Keratinocyte (primary cell): ENCODE data around the gene NR3C2. TPM values are rescaled to one million over a fixed set of nuclear protein-coding genes. Genes with fewer than 3 reads are reported as not detected.

Experiments
- DNase-seq: peaks from one replicate; pipeline ENCODE4 v3.0.0-alpha.2; 2011; ENCODE audit warnings: low read depth, missing footprints, low spot score
- FAIRE-seq: peaks from 2 replicates; lab custom pipeline; 2011; peaks lifted over from hg19 to GRCh38; lab: Jason Lieb, UNC
- H2AFZ ChIP-seq: 2 replicates; pipeline ENCODE4 v1.6.0; 2012; ENCODE audit warnings: low read length, control low read depth, inconsistent platforms; ENCODE audit not compliant: control insufficient read depth
- H3K27ac ChIP-seq: 2 replicates; pipeline ENCODE4 v1.5.1; 2011; ENCODE audit warnings: low read length; ENCODE audit not compliant: control insufficient read depth, insufficient read depth
- H3K27me3 ChIP-seq: 3 replicates; pipeline ENCODE4 v1.6.0; 2011; ENCODE audit warnings: low read length; ENCODE audit not compliant: control insufficient read depth, insufficient read depth; ENCODE audit errors: extremely low read depth
- H3K36me3 ChIP-seq, 2 experiments: 2 replicates in 1 of 2; 3 replicates in 1 of 2; pipeline ENCODE4 v1.5.1; 2011; ENCODE audit warnings: low read length in 2 of 2, mild to moderate bottlenecking in 1 of 2; ENCODE audit not compliant: control insufficient read depth in 2 of 2, insufficient read depth in 2 of 2; ENCODE audit errors: extremely low read depth in 1 of 2
- H3K4me1 ChIP-seq: 3 replicates; pipeline ENCODE4 v1.5.1; 2011; ENCODE audit warnings: low read length; ENCODE audit not compliant: control insufficient read depth, insufficient read depth; ENCODE audit errors: extremely low read depth
- H3K4me2 ChIP-seq: 3 replicates; pipeline ENCODE4 v1.6.0; 2011; ENCODE audit warnings: low read depth, low read length; ENCODE audit not compliant: control insufficient read depth, insufficient read depth; ENCODE audit errors: extremely low read depth
- H3K4me3 ChIP-seq, 3 experiments: fragments of 200-600 bp in 1 of 3; sonication (generic) in 1 of 3; 2 replicates in 2 of 3; 3 replicates in 1 of 3; pipeline ENCODE4 v1.5.1; 2011 to 2016; ENCODE audit warnings: low read length in 3 of 3, mild to moderate bottlenecking in 3 of 3, control low read depth in 2 of 3, inconsistent platforms in 1 of 3, low read depth in 1 of 3, mixed read lengths in 1 of 3, mixed run types in 1 of 3, moderate library complexity in 1 of 3; ENCODE audit not compliant: control insufficient read depth in 2 of 3, insufficient read depth in 2 of 3; ENCODE audit errors: extremely low read depth in 1 of 3
- H3K79me2 ChIP-seq: 2 replicates; pipeline ENCODE4 v1.6.0; 2012; ENCODE audit warnings: low read length; ENCODE audit not compliant: control insufficient read depth, insufficient read depth
- H3K9ac ChIP-seq: 3 replicates; pipeline ENCODE4 v1.6.0; 2011; ENCODE audit warnings: low read length; ENCODE audit not compliant: control insufficient read depth, insufficient read depth; ENCODE audit errors: extremely low read depth
- H3K9me1 ChIP-seq: 3 replicates; pipeline ENCODE4 v1.6.0; 2011; ENCODE audit warnings: low read length; ENCODE audit not compliant: control insufficient read depth, insufficient read depth; ENCODE audit errors: extremely low read depth
- H3K9me3 ChIP-seq: 2 replicates; pipeline ENCODE4 v1.5.1; 2012; ENCODE audit warnings: low read depth, low read length; ENCODE audit not compliant: control insufficient read depth
- H4K20me1 ChIP-seq: 3 replicates; pipeline ENCODE4 v1.6.0; 2011; ENCODE audit warnings: low read length; ENCODE audit not compliant: control insufficient read depth, insufficient read depth; ENCODE audit errors: extremely low read depth
- EZH2 ChIP-seq: IDR thresholded peaks from one replicate; pipeline ENCODE4 v1.6.1; 2012; ENCODE audit warnings: inconsistent platforms, mild to moderate bottlenecking, low read length, moderate library complexity
- dilution Hi-C: fragments of 300-500 bp; cut with MboI; formaldehyde crosslinking; loops from one replicate; pipeline ENCODE4 v1.7.0; 2020; ENCODE audit warnings: low sequenced_read_pairs; ENCODE audit not compliant: extremely low pct_ligation_motif_present
- polyA plus RNA-seq, 5 experiments: library from polyadenylated mRNA; depleted of rRNA in 3 of 5; stranded (reverse) in 3 of 5; stranded (forward) in 1 of 5; unstranded in 1 of 5; fragments of >200 nt; gene quantifications; 1 replicate in 1 of 5; 2 replicates in 3 of 5; 3 replicates in 1 of 5; pipeline versions ENCODE4 v1.2.1 to v1.2.3, GENCODE V29; 2011 to 2012; ENCODE audit warnings: missing spikeins in 2 of 5, low read depth in 1 of 5, low replicate concordance in 1 of 5
- TF ChIP-seq, protein P1 (sequence below), 3 experiments: IDR thresholded peaks in 1 of 3; conservative IDR thresholded peaks in 1 of 3; optimal IDR thresholded peaks in 1 of 3; 2 replicates in 2 of 3; 3 replicates in 1 of 3; pipeline versions ENCODE3 to v1.5.1; 2011; ENCODE audit warnings: low read length in 3 of 3, mild to moderate bottlenecking in 3 of 3, moderate library complexity in 2 of 3, control low read depth in 1 of 3, inconsistent platforms in 1 of 3; ENCODE audit not compliant: insufficient read depth in 2 of 3; ENCODE audit errors: extremely low read depth in 1 of 3

The NR3C2 gene
- polyA plus RNA-seq, 1 donor (not counting 4 experiments of a cell fraction or from before 2014, with no cell fraction given) = 1.5 TPM

DNA sequence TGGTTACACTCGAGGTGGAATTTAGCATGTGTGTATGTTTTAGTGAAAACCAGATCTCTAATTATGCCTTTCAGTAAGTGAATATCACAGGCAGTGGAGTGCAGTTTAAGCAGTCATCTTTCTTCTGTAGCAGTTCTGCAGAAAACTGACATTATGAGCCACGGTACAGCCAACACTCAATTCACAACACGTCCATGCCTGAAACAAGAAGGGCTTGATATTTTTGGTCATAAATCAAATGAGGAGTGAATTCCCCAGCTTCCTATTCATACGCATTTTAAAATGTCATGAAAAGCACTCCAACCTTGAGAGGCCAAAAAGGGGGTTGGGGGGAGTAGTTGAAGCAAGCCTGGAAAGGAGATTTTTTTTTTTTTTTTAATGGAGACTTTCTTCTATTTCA, 393.6 kb downstream of the NR3C2 start:
- Histone ChIP-seq H2AFZ (no peak overlapping the region), H3K27me3 (no peaks in the 10 kb centered on the region), H3K4me1 (no peaks in the 10 kb centered on the region), H3K4me2 (no peak overlapping the region), H3K27ac (no peak overlapping the region), H3K9me1 (peaks cover 3% of the 10 kb centered on the region), H3K9me3 (no peaks in the 10 kb centered on the region), H3K36me3 (peaks cover 0 to 6% of the 10 kb centered on the region in 2 experiments), H4K20me1 (no peaks in the 10 kb centered on the region), H3K4me3 (no peak overlapping the region), H3K79me2 (no peaks in the 10 kb centered on the region), H3K9ac (no peak overlapping the region)
- DNase-seq (no peak), FAIRE-seq (no peak)
- TF ChIP-seq EZH2 = no peak
- TF ChIP-seq, protein P1, sequence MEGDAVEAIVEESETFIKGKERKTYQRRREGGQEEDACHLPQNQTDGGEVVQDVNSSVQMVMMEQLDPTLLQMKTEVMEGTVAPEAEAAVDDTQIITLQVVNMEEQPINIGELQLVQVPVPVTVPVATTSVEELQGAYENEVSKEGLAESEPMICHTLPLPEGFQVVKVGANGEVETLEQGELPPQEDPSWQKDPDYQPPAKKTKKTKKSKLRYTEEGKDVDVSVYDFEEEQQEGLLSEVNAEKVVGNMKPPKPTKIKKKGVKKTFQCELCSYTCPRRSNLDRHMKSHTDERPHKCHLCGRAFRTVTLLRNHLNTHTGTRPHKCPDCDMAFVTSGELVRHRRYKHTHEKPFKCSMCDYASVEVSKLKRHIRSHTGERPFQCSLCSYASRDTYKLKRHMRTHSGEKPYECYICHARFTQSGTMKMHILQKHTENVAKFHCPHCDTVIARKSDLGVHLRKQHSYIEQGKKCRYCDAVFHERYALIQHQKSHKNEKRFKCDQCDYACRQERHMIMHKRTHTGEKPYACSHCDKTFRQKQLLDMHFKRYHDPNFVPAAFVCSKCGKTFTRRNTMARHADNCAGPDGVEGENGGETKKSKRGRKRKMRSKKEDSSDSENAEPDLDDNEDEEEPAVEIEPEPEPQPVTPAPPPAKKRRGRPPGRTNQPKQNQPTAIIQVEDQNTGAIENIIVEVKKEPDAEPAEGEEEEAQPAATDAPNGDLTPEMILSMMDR (optimal IDR thresholded peaks at IDR 0.05 in 1 of 3, IDR thresholded peaks at IDR 0.05 in 1 of 3, conservative IDR thresholded peaks at IDR 0.05 in 1 of 3; ENCODE audit: extremely low read depth in 1 of 3, insufficient read depth in 2 of 3, low read length in 3 of 3) = no peak
- dilution Hi-C loops = no loop called here

DNA sequence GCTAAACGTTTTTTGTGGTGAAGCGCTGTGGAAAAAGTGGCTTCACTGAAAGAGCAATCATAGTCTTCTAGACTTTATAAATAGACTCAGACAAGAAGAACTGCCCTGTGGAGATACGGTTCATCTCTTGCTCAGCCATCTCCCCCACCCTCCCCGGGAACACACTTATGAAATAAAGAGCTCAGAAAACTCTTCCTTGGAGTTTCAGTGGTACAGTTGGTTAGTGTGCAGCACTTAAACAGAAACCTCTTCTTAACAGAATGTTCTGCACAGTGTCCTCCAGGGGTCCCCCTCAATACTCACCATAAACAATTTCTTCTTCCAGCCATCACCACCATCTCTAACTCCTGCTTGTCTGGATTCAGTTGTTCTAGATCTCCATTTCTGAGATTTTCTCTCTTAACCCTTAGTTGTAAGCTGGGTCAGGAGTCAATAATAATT, 397.3 kb downstream of the NR3C2 start:
- no peak for FAIRE-seq

More for the DNA sequence above, 397.3 kb downstream of the NR3C2 start:
- Histone ChIP-seq H2AFZ (no peak overlapping the region), H3K4me2 (no peak overlapping the region), H3K4me3 (no peak overlapping the region), H3K4me1 (no peaks in the 10 kb centered on the region), H4K20me1 (no peaks in the 10 kb centered on the region), H3K27ac (no peak overlapping the region), H3K27me3 (no peaks in the 10 kb centered on the region), H3K9me3 (no peaks in the 10 kb centered on the region), H3K36me3 (peaks cover 0 to 3% of the 10 kb centered on the region in 2 experiments), H3K79me2 (no peaks in the 10 kb centered on the region), H3K9ac (no peak overlapping the region), H3K9me1 (peaks cover 3% of the 10 kb centered on the region)
- DNase-seq = no peak
- dilution Hi-C loops = no loop called here
- TF ChIP-seq, protein P1 (optimal IDR thresholded peaks at IDR 0.05 in 1 of 3, IDR thresholded peaks at IDR 0.05 in 1 of 3, conservative IDR thresholded peaks at IDR 0.05 in 1 of 3; ENCODE audit: extremely low read depth in 1 of 3, insufficient read depth in 2 of 3, low read length in 3 of 3) = peak in 1 of 3 experiments; percentile 21
- no peak for TF ChIP-seq EZH2
